GM18498 (cell line): ENCODE results near the gene DUSP19.
A peak's percentile ranks its signal among the peaks of the same experiment; 100 is the strongest.

ENCODE experiments used
- ATAC-seq: cut with Tn5 transposase; IDR thresholded peaks from one replicate; pipeline ENCODE4 v1.9.1; 2021; ENCODE audit warnings: mild to moderate bottlenecking, moderate library complexity; ENCODE audit not compliant: unreplicated experiment

DUSP19 gene

GRCh38 chr2:183124222-183124956 is 45.8 kb downstream of the DUSP19 start, which contains the start of gene NUP35:
TSS of gene NUP35 (plus strand) at chr2:183124443. CDS start at chr2:183124458, 15 bp downstream.
- ATAC-seq, result peak; percentile 91

GRCh38 chr2:183124957-183125255 is 46.4 kb downstream of the DUSP19 start:
- ATAC-seq, result no peak

- ATAC-seq, result no peak
Measured at GRCh38 chr2:183125659-183126341, 47.3 kb downstream of the DUSP19 start.

DNA sequence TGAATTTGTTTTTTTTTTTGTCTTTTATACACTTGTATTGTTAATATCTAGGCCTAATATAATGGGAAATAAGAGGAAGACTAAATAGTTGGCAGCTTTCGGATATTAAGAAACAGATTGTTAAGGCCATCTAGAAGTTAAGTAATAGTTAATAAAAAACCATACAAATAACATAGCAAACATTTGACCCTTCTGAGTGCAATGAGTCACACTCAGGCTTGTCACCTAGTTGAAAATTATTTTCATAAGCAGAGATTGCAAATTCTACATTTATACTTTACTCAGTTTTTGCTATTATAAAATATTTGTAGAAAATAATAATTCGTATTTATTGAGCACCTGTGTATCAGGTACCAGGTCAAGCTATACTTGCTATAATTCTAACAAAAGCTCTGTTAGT is 48.1 kb downstream of the DUSP19 start:
- ATAC-seq, result no peak

DNA sequence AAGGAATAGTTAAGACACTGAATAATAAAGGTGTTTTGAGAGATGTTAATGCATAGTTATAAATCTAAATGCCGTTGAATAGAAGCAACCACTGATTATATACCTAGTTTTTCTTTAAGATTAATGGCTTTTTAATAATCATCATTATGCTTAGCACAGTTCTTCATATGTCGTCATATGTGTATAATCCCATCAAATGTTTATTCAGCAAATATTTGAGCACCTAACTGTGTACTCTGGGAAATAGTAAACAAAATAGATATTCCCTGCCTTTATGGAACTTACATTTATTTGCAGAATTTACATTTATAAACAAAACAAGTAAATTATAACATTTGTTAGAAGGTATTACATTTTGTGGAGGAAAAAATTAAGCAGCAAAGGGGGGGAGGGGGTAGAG is 55.5 kb downstream of the DUSP19 start:
- no peak for ATAC-seq

DNA sequence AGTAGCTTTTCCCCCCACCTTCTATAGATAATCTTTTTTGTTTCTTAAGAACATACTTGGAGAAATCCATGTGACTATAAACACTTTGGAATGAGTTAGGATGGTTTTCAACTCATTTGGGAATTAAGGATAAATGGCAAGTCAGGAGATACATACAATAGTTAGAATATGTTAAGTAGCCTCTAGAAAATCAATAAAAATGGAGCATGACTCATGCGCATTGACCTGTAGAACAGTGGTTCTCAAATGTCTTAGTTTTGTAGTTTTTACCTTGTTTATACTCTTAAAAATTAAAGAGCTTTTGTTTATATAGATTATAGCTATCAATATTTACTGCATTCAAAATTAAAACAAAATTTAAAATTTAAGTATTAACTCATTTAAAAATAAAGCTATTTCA is 70.4 kb downstream of the DUSP19 start:
- ATAC-seq, result no peak

DNA sequence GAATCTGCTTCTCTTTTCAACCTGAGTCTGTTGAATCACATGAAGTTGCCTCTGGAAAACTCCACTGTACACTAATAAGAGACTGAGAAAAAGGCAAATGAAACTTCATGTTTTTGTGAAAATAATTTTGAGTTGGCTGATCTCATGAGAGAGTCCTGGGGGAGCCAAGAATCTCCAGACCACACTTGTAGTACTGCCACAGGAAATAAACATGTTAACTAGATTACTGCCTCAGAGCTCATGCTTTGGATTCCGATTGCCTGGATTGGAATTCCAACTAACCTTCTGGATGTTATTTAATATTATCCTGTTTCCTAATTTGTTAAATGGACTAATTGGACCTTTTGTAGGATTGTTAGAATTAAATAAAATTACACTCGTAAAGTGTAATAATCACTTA is 70.9 kb downstream of the DUSP19 start:
- ATAC-seq, result no peak
